ENCODE data around the gene ZNF107.

Gene ZNF107

GRCh38 chr7:64651203-64651602 lies 14.7 kb upstream of the ZNF107 start:
- TF ChIP-seq CTCF (IDR thresholded peaks at IDR 0.05): no peak
- Histone ChIP-seq H3K27ac (no peak overlapping the region), H3K4me1 (no peaks in the 10 kb centered on the region), H3K9me3 (no peaks in the 10 kb centered on the region), H3K36me3 (no peaks in the 10 kb centered on the region), H3K4me3 (no peak overlapping the region), H3K27me3 (no peaks in the 10 kb centered on the region)
- intact Hi-C loops (cut with DNase I; ENCODE audit: low total_unique reads): no loop called here
- no peak for DNase-seq

- no peak for DNase-seq
- H3K27me3 ChIP-seq: no peaks in the 10 kb centered on the region
- H3K4me3 ChIP-seq: no peak overlapping the region
- TF ChIP-seq CTCF (IDR thresholded peaks at IDR 0.05): no peak
- H3K9me3 ChIP-seq: no peaks in the 10 kb centered on the region
- no peaks in the 10 kb centered on the region for H3K36me3 ChIP-seq
- intact Hi-C loops (cut with DNase I; ENCODE audit: low total_unique reads): no loop called here
- no peak overlapping the region for H3K27ac ChIP-seq
- H3K4me1 ChIP-seq: no peaks in the 10 kb centered on the region
Observed at GRCh38 chr7:64651632-64652165, 14.2 kb upstream of the ZNF107 start.

GRCh38 chr7:64653721-64654401 lies 12.1 kb upstream of the ZNF107 start:
- H3K4me1 ChIP-seq: no peaks in the 10 kb centered on the region
- no peak overlapping the region for H3K4me3 ChIP-seq
- DNase-seq: no peak
- intact Hi-C loops (cut with DNase I; ENCODE audit: low total_unique reads): no loop called here
- H3K27me3 ChIP-seq: no peaks in the 10 kb centered on the region
- no peak overlapping the region for H3K27ac ChIP-seq
- TF ChIP-seq CTCF (IDR thresholded peaks at IDR 0.05): no peak
- no peaks in the 10 kb centered on the region for H3K36me3 ChIP-seq
- no peaks in the 10 kb centered on the region for H3K9me3 ChIP-seq

- Histone ChIP-seq H3K27ac (no peak overlapping the region), H3K27me3 (no peaks in the 10 kb centered on the region), H3K4me3 (no peak overlapping the region), H3K9me3 (no peaks in the 10 kb centered on the region), H3K4me1 (no peaks in the 10 kb centered on the region), H3K36me3 (no peaks in the 10 kb centered on the region)
- DNase-seq: no peak
- no peak for TF ChIP-seq CTCF (IDR thresholded peaks at IDR 0.05)
- intact Hi-C loops (cut with DNase I; ENCODE audit: low total_unique reads): no loop called here
Observed at GRCh38 chr7:64654796-64655548, 11.0 kb upstream of the ZNF107 start.

- H3K4me3 ChIP-seq: no peak overlapping the region
- H3K36me3 ChIP-seq: no peaks in the 10 kb centered on the region
- DNase-seq: no peak
- TF ChIP-seq CTCF (IDR thresholded peaks at IDR 0.05): no peak
- H3K9me3 ChIP-seq: no peaks in the 10 kb centered on the region
- H3K27ac ChIP-seq: no peak overlapping the region
- intact Hi-C loops (cut with DNase I; ENCODE audit: low total_unique reads): no loop called here
- H3K27me3 ChIP-seq: no peaks in the 10 kb centered on the region
- H3K4me1 ChIP-seq: no peaks in the 10 kb centered on the region
Observed at GRCh38 chr7:64655811-64656210, 10.1 kb upstream of the ZNF107 start.
